Peyer's patch (tissue), 4 donors: ENCODE results near the gene BSX.

ENCODE experiments used
- POLR2A ChIP-seq, 2 donors: fragments of 450-650 bp; IDR thresholded peaks; one replicate each; pipeline ENCODE4 v1.5.1; 2017; ENCODE audit warnings: antibody characterized with exemption in 2 of 2, mild to moderate bottlenecking in 2 of 2, moderate library complexity in 2 of 2
- TF ChIP-seq, protein P1 (sequence below), 6 experiments: fragments of 450-650 bp in 4 of 6; fragments of 200-600 bp in 2 of 6; sonication (generic) in 1 of 6; IDR thresholded peaks; one replicate each; pipeline ENCODE4 v1.5.1; 2017 to 2019; ENCODE audit warnings: antibody characterized with exemption in 6 of 6, mild to moderate bottlenecking in 3 of 6, moderate library complexity in 1 of 6

DNA sequence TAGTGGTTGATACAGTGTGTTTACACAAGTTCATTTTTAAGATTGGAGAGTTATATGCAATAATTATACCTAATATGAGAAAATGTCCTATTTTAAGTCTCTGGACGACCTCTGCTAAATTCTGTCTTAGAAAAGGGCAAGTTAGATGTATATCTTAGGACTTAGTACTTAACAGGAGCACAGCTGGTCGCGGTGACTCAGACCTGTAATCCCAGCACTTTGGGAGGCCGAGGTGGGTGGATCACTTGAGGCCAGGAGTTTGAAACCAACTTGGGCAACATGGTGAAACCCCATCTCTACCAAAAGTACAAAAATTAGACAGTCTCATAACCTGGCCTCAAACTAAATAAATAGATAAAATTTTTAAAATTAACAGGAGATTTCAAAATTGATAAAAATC is 27.2 kb downstream of the BSX start:
- no peak for TF ChIP-seq POLR2A (IDR thresholded peaks at IDR 0.05)
- TF ChIP-seq, protein P1, sequence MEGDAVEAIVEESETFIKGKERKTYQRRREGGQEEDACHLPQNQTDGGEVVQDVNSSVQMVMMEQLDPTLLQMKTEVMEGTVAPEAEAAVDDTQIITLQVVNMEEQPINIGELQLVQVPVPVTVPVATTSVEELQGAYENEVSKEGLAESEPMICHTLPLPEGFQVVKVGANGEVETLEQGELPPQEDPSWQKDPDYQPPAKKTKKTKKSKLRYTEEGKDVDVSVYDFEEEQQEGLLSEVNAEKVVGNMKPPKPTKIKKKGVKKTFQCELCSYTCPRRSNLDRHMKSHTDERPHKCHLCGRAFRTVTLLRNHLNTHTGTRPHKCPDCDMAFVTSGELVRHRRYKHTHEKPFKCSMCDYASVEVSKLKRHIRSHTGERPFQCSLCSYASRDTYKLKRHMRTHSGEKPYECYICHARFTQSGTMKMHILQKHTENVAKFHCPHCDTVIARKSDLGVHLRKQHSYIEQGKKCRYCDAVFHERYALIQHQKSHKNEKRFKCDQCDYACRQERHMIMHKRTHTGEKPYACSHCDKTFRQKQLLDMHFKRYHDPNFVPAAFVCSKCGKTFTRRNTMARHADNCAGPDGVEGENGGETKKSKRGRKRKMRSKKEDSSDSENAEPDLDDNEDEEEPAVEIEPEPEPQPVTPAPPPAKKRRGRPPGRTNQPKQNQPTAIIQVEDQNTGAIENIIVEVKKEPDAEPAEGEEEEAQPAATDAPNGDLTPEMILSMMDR (IDR thresholded peaks at IDR 0.05) = no peak
